IPS-18c (cell line): ENCODE data around the gene SLC13A4.
"Not testable (repeated sequence)": the region's sequence is repeated elsewhere in the genome, so short reads cannot be mapped to it uniquely, and the experiment has no call there.

Experiments
- H3K4me3 ChIP-seq: 2 replicates; pipeline ENCODE4 v1.7.0; 2013; ENCODE audit warnings: low read depth, mild to moderate bottlenecking, low read length, moderate library complexity; ENCODE audit not compliant: insufficient read depth
- H3K9me3 ChIP-seq: one replicate; pipeline ENCODE4 v1.6.1; 2013; ENCODE audit warnings: mild to moderate bottlenecking, low read length, moderate library complexity; ENCODE audit not compliant: control insufficient read depth, insufficient read depth

Gene SLC13A4

DNA sequence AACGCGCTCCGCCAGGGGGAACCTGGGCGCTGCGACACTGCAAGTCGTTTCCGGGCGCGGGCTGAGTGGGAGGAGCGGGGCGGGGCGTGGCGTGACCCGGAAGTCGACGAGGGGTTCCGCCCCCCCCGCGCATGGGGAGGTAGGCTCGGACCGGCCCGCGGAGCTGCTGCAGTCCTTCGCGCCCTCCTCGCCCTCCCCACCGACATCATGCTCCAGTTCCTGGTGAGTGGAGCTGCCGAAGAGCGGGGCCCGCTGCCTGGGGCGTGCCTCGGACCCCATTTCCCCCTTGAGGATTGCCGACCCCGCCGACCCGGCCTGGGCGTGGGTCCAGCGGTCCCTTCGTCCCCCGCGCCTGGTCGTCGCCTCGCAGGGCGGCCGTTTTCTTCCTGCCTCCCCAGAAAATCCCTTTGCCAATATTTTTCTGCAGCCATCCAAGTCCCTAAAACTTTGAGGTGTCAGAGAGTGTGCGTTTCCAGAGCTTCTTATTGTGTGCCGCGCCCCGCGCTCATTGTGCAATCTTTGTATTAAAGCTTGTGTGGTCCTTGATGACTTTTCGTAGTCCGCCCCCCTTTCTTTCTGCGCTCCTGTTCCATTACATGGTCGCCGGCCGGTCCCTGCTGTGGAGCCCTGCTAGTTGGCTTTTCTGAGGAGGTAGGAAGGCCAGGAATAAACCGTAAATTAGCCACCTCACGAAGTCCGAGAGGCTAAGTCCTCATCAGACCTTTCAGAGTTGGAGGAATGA lies 65.4 kb downstream of the SLC13A4 start, which contains the start of gene STMP1:
TSS of gene STMP1 (plus strand) at position 142 of the 742 bp plus-strand sequence.
- peak within 1 kb of the TSS; percentile 99 for H3K4me3 ChIP-seq
- H3K9me3 ChIP-seq = no peaks in the 10 kb centered on the region

DNA sequence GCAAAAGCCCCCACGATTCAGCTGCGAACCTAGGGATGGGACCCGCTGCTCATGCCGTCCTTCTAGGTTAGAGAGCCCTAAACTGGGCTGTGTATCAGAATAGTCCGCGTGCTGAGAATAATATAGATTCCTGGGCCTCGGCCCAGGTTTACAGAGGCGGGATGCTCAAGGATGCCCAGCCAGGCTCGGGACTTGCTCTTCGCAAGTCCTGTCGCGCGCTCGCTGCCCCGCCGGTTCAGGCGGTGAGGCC lies 65.9 kb downstream of the SLC13A4 start:
- H3K9me3 ChIP-seq = no peaks in the 10 kb centered on the region
- peak overlapping the region; percentile 42 for H3K4me3 ChIP-seq

DNA sequence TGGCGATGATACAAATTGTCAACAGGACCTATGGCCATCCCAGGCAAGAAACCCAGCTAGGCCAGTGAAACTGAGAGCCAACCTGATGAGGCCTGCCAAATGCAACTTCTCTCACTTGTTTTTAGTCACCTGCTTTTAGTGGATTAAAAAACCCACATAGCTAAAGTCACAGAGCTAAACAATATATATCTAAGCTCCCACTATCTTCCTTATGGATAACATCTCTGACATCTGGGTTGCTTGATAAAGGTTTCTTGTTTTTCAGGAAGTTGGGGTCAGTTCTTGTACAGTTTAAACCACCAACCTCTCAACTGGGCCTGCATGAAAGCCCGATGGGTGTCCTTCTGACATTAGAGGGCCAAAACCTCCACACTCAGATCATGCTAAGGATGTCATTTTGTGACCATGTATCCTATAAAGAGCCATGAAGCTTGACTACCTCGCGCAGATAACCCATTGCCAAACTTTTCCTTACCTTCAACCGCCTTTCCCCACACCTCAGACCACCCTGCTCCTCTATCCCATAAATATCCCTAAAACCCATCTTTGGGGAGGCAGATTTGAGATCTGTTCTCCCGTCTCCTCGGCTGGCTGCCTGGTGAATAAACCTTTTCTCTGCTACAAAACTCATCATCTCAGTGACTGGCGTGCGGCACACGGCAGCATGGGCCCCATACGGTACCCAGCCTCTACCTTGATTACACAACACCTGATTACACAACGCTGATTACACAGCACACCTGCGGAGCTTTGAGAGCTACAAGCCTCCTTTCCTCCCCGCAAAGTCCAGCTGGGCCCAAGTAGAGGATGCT lies 66.5 kb downstream of the SLC13A4 start:
- peak overlapping the region; percentile 42 for H3K4me3 ChIP-seq
- no peaks in the 10 kb centered on the region for H3K9me3 ChIP-seq

DNA sequence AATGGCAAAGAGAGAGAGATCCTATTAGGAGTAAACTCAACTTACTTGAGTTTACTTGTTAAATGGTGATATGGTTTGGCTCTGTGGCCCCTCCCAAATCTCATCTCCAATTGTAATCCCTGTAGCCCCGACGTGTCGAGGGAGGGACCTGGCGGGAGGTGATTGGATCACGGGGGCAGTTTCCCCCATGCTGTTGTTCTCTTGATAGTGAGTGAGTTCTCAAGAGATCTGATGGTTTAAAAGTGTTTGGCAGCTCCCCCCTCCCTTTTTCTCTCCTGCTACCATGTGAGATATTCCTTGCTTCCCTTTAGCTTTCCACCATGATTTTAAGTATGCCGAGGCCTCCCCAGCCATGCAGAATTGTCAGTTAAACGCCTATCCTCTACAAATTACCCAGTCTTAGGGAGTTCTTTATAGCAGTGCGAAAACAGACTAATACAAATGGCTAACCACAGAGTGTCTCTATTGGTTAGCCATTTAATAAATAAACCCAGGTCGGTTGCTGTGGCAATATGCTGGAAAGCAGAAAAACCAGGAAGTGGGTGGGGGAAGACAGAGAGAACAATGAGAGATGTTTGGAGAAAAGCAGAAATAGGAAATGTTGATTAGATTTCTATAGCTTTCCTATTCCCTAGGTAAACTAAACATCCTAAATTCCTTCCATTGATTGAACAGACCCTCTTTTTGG lies 68.7 kb downstream of the SLC13A4 start:
- no peak overlapping the region for H3K4me3 ChIP-seq
- H3K9me3 ChIP-seq = no peaks in the 10 kb centered on the region

DNA sequence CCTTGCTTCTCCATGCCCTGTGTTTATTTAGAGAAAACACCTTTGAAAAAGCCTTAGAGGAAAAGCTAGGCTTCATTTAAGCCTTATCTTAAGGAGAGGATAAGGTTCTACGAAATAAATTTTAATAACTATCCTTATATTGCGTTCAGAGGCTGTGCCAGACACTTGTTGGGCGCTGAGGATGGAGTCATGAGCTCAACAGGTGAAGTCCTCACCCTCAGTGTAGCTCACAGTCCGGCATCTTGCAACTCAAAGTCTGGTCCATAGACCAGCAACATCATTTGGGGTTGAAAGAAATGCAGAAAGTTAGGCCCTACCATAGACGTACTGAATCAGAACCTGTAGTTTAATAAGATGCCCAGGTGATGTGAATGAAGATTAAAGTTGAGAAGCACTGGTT lies 69.4 kb downstream of the SLC13A4 start:
- no peak overlapping the region for H3K4me3 ChIP-seq
- H3K9me3 ChIP-seq = no peaks in the 10 kb centered on the region

DNA sequence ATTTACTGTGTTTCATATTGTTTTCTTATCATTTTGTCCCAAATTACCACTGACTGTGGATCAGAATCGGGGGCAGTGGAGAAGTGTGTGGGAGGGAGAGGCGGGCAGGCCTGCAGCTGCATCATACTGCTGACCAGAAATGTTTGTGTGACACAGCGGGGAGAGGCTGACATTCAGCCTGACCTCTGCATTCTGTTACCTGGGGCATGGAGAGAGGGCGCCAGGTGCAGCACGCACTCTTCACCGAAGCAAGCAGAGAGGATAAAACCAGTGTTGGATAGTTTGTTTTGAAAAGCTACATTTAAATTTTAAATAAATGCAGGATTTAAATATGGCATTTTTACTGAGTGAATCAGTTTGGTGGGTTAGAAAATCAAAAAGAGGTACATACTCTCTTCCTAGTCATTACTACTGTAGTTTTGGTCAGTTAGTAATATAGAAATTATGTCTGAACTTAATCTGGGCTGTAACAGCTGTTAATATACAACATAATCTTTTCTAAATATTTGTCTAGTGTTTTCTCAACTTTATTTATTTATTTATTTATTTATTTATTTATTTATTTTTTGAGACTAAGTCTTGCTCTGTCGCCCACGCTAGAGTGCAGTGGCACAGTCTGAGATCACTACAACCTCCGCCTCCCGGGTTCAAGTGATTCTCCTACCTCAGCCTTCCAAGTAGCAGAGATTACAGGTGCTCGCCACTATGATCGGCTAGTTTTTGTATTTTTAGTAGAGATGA lies 74.5 kb downstream of the SLC13A4 start:
- Histone ChIP-seq H3K4me3 (no peak overlapping the region), H3K9me3 (no peaks in the 10 kb centered on the region)

DNA sequence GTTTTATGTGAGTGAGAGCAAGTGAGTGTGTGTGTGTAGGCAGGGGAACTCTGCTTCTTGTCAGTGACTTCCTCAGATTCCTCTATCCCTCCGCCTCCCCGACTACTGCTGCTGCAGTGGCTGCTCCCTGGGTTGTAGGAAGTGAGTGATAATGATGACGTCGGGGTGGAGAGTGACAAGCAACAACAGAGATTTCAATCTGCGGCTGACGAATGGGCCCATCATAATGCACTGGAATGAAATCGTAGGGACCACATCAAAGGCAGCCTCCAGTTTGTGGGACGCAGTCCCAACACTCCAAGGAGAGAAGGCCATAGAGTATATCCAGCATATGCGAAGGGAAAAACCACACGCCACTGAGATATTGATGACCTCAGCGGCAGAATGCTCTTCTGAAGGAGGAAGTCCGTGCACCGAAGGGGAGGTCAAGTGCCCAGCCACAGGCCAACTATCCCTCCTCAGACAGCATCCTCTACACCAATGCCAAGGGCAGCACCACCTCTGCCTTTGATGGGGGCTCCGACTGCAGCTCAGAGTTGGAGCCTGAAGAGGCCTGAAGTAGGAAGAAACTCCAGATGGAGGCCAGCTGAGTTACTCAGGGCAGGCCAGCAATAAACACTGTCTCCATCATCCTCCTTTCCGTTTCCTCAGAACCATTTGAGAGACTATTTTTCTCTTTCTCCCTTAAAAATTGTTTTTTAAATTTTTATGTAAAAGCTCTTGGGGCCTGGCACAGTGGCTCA lies 77.0 kb downstream of the SLC13A4 start:
- Histone ChIP-seq H3K9me3 (no peaks in the 10 kb centered on the region), H3K4me3 (no peak overlapping the region)

DNA sequence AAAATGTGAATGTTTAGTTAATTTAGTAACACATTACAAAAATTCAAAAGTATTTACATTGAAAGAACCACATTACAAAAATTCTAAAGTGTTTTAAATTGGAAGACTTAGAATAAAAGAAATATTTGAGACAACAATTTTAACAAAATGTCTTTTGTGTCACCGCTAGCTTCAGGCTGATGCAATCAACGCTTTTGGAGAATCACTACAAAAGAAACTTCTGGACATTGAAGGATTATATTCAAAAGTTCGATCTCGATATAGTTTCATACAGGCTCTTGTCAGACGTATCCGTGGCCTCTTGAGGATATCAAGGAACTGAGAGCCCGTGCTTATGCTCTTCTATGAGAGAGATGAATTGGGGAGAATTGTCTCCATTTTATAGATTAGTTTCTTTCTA lies 79.8 kb downstream of the SLC13A4 start:
- H3K4me3 ChIP-seq = no peak overlapping the region
- no peaks in the 10 kb centered on the region for H3K9me3 ChIP-seq

DNA sequence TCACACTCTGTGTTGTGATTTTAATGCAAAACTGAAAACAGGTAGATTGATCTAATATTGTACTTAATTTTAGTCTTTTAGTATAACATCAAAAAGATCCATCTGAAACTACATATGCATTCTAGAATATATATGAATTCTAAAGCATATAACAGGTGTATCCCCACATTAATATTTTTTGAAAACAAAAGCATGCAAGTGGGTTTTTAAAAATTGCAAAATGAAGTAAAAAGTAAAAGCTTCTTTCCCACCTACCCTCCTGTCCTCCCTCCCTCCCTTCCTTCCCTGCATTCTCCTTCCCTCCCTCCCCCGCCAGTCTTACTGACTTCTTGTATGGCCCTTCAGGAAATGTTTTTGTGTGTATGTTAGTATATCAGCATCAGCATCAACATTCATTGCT lies 80.2 kb downstream of the SLC13A4 start:
- no peak overlapping the region for H3K4me3 ChIP-seq
- no peaks in the 10 kb centered on the region for H3K9me3 ChIP-seq

DNA sequence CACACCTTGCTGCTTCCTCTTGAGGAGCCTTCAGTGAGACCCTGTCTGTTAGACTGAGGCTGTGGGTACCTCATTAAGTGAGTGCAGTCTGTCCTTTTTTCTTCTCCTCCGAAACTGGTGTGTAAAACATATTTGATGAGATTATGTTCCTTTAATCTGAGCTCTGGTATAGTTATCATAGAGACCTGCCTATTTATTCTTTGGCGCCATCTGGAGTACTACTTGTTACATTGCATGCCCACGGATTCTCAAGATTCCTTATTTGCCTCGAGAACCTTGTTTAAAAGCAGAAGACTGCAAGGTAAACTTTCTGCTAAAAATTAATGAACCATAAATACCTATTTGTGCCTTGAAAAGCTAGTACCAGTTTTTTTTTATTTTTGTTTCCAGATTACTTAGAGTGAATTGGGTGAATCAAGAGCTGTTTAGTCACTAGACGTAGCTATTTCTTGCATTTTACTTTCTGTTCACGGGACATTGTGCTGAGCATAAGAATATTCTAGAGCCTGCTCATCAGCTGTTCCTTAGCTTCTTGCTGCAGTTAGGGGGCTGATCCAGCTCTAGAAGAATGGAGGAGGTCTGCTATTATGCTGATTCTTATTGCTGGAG lies 82.6 kb downstream of the SLC13A4 start:
- H3K4me3 ChIP-seq = no peak overlapping the region
- no peaks in the 10 kb centered on the region for H3K9me3 ChIP-seq

DNA sequence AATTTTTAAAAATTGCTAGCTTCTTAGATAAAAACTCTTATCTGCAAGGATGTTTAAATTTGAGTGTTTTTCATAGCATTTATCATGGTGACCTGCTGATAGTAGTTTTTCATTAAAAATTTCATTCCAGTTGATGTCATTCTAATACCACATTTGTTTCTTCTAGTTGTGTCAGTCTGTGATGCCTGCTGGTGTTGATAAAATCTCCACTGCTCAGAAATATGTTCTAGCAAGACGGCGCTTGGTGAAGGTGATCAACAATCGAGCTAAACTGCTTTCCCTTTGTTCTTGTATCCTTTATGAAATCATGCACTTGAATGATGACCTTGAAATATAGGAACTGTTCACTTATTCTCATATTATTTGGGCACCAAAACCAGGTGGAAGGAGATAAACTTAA lies 83.3 kb downstream of the SLC13A4 start:
- Histone ChIP-seq H3K4me3 (no peak overlapping the region), H3K9me3 (no peaks in the 10 kb centered on the region)

DNA sequence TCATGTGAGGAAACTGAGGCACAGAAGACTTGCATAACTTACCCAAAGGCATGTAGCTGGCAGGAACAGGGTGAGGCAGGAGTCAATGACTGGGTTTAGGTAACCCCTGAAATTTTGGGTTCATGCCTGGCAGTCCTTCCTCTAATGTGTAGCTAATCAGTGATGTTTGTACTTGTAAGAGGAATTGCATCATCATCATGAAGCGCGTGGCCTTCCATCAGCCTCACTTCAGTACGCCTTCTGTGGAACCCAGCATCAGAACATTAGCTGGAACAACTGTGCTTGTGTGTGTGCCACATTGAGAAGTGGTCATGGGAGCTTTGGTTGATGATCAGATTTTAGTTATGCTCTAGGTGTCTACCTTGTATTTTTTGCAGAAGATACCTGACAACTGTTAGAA lies 83.8 kb downstream of the SLC13A4 start:
- H3K9me3 ChIP-seq = no peaks in the 10 kb centered on the region
- no peak overlapping the region for H3K4me3 ChIP-seq

DNA sequence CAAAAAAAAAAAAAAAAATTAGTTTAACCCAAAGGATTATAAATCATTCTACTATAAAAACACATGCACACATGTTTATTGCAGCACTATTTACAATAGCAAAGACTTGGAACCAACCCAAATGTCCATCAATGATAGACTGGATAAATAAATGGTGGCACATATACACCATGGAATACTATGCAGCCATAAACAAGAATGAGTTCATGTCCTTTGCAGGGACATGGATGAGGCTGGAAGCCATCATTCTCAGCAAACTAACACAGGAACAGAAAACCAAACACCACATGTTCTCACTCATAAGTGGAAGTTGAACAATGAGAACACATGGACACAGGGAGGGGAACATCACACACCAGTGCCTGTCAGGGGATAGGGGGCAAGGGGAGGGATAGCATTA lies 88.3 kb downstream of the SLC13A4 start:
- not testable (repeated sequence) for H3K9me3 ChIP-seq, H3K4me3 ChIP-seq

DNA sequence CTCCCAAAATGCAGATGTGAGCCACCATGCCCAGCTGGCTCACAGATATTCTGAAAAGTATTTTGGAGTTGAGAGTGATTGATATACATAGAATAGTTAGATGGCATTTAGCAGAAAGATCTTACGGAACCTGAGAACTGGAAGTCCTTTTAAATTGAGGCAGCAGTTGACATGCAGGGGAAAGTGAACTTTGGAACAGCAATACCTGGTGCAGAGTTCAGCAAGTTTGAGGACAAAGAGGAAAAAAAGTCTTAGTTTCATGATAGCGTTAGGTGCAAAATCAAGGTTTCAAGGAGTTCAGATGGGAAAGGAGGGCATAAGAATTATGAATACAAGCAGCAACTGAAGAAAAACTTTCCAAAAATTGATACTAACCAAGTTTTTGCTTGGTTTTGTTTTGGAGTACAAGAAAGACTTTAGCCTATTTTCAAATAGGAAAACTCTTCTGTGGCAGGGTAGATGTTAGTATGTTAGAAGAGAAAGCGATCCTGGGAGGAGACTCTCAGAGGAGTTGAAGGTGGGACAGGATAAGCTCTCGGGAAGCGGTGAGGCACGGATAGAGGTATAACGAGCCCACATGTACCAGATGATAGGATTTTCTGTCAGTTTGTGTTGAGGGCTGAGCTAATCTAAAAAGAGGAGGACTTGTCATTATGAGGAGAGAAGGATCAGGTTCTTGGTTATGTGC lies 93.7 kb downstream of the SLC13A4 start:
- H3K9me3 ChIP-seq = no peaks in the 10 kb centered on the region

More for the DNA sequence above, 93.7 kb downstream of the SLC13A4 start:
- H3K4me3 ChIP-seq = no peak overlapping the region
